Activated T-cell treated with anti-CD3 and anti-CD28 coated beads, Interleukin-2, amount 50 U/mL, for 4 hours (primary cell): ENCODE measurements around the gene EYS. TPM values are rescaled to one million over a fixed set of nuclear protein-coding genes. Genes with fewer than 3 reads are reported as not detected.

Experiments used
- ATAC-seq, 2 donors: fragments of 200-7000 bp; cut with Tn5 transposase; one replicate each; pipeline ENCODE4 v1.10.0; 2021
- DNase-seq: peaks from one replicate; pipeline ENCODE4 v3.0.0-alpha.2; 2020
- H3K27me3 Mint-ChIP-seq: one replicate; pipeline ENCODE4 v1.8.0; 2021; ENCODE audit warnings: low read depth, mixed read lengths
- H3K36me3 Mint-ChIP-seq: one replicate; pipeline ENCODE4 v1.8.0; 2022; ENCODE audit warnings: mixed read lengths; ENCODE audit not compliant: insufficient read depth
- H3K4me1 Mint-ChIP-seq: one replicate; pipeline ENCODE4 v1.8.0; 2021; ENCODE audit warnings: low read depth, mixed read lengths
- H3K4me3 Mint-ChIP-seq: one replicate; pipeline ENCODE4 v1.8.0; 2021; ENCODE audit warnings: mild to moderate bottlenecking, moderate library complexity, mixed read lengths
- H3K9me3 Mint-ChIP-seq: one replicate; pipeline ENCODE4 v1.8.0; 2021; ENCODE audit warnings: mixed read lengths
- total RNA-seq, 3 donors: library from RNA; stranded (reverse); gene quantifications; one replicate each; pipeline ENCODE4 v1.2.1, GENCODE V29; 2021

The EYS gene
- total RNA-seq, 3 donors from 2014 or later = not detected

DNA sequence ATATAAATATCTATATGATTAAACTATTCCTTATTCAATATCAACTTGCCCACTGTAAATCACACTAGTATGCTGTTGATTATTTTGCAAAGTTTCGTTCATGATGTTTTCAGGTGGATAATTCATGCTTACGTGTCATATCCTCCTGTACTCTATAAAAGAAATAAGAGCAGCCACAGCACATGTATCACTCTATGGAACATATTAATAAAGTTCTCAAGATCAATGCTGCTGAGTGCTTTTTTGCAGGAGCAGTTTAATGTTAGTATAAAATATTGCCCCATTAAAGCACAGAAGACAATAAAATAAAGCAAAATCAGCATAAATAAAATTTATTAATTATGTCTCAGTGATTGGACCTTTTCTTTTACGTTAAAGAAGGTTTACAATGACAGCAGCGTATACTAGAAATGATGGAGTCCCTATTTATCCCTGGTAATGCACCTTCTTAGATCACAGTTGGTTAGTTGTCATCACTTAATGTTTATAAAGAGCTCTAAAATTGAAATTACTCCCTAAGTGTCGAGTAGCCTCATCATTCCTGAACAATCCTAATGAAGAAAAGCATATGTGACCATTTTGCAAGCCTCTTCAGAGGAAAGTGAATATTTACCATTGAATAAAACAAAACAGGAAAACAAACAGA, 517.7 kb downstream of the EYS start:
- Mint-ChIP-seq H3K36me3 (no peaks in the 10 kb centered on the region), H3K27me3 (no peaks in the 10 kb centered on the region), H3K4me3 (no peak overlapping the region), H3K9me3 (peaks cover 9% of the 10 kb centered on the region), H3K4me1 (no peaks in the 10 kb centered on the region)
- DNase-seq (no peak), ATAC-seq (no peak)

- no peak for ATAC-seq
- no peak for DNase-seq
- Mint-ChIP-seq H3K27me3 (no peaks in the 10 kb centered on the region), H3K4me3 (no peak overlapping the region), H3K4me1 (no peaks in the 10 kb centered on the region), H3K36me3 (no peaks in the 10 kb centered on the region), H3K9me3 (peaks cover 4% of the 10 kb centered on the region)
Measured at GRCh38 chr6:65186826-65187225, 520.2 kb downstream of the EYS start.

- H3K4me3 Mint-ChIP-seq = no peak overlapping the region
Measured at GRCh38 chr6:65182681-65183080, 524.3 kb downstream of the EYS start.

GRCh38 chr6:65170273-65170672, 536.8 kb downstream of the EYS start:
- H3K36me3 Mint-ChIP-seq = no peaks in the 10 kb centered on the region
- H3K4me3 Mint-ChIP-seq = no peak overlapping the region
- no peak for DNase-seq
- no peaks in the 10 kb centered on the region for H3K27me3 Mint-ChIP-seq
- H3K9me3 Mint-ChIP-seq = peaks cover 7% of the 10 kb centered on the region
- no peak for ATAC-seq
- H3K4me1 Mint-ChIP-seq = no peaks in the 10 kb centered on the region

More at GRCh38 chr6:65182681-65183080, 524.3 kb downstream of the EYS start:
- no peak for DNase-seq
- Mint-ChIP-seq H3K36me3 (no peaks in the 10 kb centered on the region), H3K9me3 (peaks cover 9% of the 10 kb centered on the region), H3K27me3 (no peaks in the 10 kb centered on the region), H3K4me1 (no peaks in the 10 kb centered on the region)
- no peak for ATAC-seq

GRCh38 chr6:65161661-65162060, 545.4 kb downstream of the EYS start:
- H3K4me3 Mint-ChIP-seq = no peak overlapping the region
- DNase-seq (no peak), ATAC-seq (no peak)
- peaks cover 13% of the 10 kb centered on the region for H3K9me3 Mint-ChIP-seq
- no peaks in the 10 kb centered on the region for H3K4me1 Mint-ChIP-seq
- H3K27me3 Mint-ChIP-seq = no peaks in the 10 kb centered on the region
- no peaks in the 10 kb centered on the region for H3K36me3 Mint-ChIP-seq

DNA sequence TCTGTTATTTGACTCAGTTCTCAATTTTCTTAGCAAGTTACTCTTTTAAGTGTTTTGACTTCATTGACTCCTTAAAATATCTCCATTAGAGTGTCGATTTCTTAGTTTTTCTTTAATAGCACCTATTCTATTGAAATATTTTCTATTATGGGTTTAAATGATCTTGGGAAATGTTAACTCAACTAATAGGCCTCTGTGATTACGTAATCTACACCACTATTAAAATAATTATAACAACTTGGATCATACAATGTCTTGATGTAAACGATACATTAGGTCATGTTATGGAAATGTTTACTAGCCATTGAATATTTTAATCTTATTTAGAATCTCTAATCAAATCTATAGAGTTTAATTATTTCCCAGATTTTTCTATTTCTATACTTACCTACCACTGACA, 550.0 kb downstream of the EYS start:
- Mint-ChIP-seq H3K4me1 (no peaks in the 10 kb centered on the region), H3K9me3 (peaks cover 19% of the 10 kb centered on the region), H3K36me3 (no peaks in the 10 kb centered on the region), H3K27me3 (no peaks in the 10 kb centered on the region), H3K4me3 (no peak overlapping the region)
- ATAC-seq (no peak), DNase-seq (no peak)

DNA sequence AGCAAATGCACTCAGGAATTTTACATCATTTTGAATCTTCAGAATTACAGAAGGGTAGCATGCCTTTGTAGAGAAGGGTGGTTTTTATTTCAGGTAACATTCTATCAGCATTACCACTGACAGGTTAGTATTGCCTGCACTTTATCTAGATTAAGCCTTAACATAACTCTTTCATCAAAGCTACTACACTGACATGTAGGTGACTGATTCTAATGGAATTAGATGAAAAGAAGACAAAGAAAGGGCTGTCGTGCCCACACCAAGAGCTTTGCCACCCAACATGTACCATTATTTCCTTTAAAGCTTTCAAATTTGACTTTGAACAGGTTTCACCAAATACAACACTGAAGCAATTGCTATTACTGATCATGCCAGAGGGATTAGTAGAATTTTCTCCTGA, 551.9 kb downstream of the EYS start:
- DNase-seq = no peak
- H3K4me1 Mint-ChIP-seq = no peaks in the 10 kb centered on the region
- ATAC-seq = no peak
- H3K4me3 Mint-ChIP-seq = no peak overlapping the region
- H3K9me3 Mint-ChIP-seq = peaks cover 15% of the 10 kb centered on the region
- no peaks in the 10 kb centered on the region for H3K36me3 Mint-ChIP-seq
- H3K27me3 Mint-ChIP-seq = no peaks in the 10 kb centered on the region

DNA sequence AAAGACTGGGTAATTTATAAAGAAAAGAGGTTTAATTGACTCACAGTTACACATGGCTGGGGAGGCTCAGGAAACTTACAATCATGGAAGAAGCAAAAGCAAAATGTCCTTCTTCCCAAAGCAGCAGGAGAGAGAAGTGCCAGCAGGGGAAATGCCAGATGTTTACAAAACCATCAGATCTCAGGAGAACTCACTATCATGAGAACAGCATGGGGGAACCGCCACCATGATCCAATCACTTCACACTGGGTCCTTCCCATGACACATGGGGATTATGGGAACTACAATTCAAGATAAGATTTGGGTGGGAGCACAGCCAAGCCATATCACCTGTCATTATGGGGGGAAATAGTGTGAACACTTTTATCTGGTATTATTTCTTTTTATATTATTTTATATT, 557.2 kb downstream of the EYS start:
- no peak overlapping the region for H3K4me3 Mint-ChIP-seq
- H3K4me1 Mint-ChIP-seq = no peaks in the 10 kb centered on the region
- no peaks in the 10 kb centered on the region for H3K27me3 Mint-ChIP-seq
- ATAC-seq = no peak
- H3K9me3 Mint-ChIP-seq = peaks cover 7% of the 10 kb centered on the region
- no peaks in the 10 kb centered on the region for H3K36me3 Mint-ChIP-seq
- no peak for DNase-seq

- Mint-ChIP-seq H3K9me3 (peaks cover 4% of the 10 kb centered on the region), H3K36me3 (no peaks in the 10 kb centered on the region), H3K27me3 (no peaks in the 10 kb centered on the region), H3K4me3 (no peak overlapping the region), H3K4me1 (no peaks in the 10 kb centered on the region)
- no peak for ATAC-seq
- DNase-seq = no peak
Measured at GRCh38 chr6:65148839-65149238, 558.2 kb downstream of the EYS start.

- H3K36me3 Mint-ChIP-seq = no peaks in the 10 kb centered on the region
- H3K9me3 Mint-ChIP-seq = peaks cover 30% of the 10 kb centered on the region
- H3K4me3 Mint-ChIP-seq = no peak overlapping the region
- no peak for DNase-seq
- H3K27me3 Mint-ChIP-seq = no peaks in the 10 kb centered on the region
- no peaks in the 10 kb centered on the region for H3K4me1 Mint-ChIP-seq
- no peak for ATAC-seq
Measured at GRCh38 chr6:65135567-65135966, 571.5 kb downstream of the EYS start.

GRCh38 chr6:65126667-65127066, 580.4 kb downstream of the EYS start:
- Mint-ChIP-seq H3K4me1 (no peaks in the 10 kb centered on the region), H3K4me3 (no peak overlapping the region), H3K36me3 (no peaks in the 10 kb centered on the region), H3K9me3 (peaks cover 12% of the 10 kb centered on the region), H3K27me3 (no peaks in the 10 kb centered on the region)
- ATAC-seq (no peak), DNase-seq (no peak)

DNA sequence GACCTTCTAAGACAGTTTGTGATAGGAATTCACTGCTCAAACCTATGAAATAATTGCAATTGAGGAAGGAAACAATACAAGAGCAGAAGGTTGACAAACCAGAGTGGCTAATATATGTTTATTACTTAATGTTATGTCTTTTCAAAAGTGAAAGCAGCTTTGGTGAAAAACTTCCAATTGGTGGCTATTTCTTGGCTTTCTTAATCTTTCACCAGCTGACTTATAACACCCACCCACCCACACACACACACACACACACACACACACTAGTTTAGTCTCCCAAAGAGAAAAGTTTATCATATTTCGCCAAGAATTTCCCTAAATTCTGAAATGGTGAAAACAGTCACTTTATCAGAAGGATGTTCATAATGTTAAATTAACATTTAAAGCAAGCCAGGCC, 583.5 kb downstream of the EYS start:
- ATAC-seq (no peak), DNase-seq (no peak)
- peaks cover 10% of the 10 kb centered on the region for H3K9me3 Mint-ChIP-seq
- H3K4me1 Mint-ChIP-seq = no peaks in the 10 kb centered on the region
- H3K4me3 Mint-ChIP-seq = no peak overlapping the region
- no peaks in the 10 kb centered on the region for H3K27me3 Mint-ChIP-seq
- H3K36me3 Mint-ChIP-seq = no peaks in the 10 kb centered on the region

- ATAC-seq (no peak), DNase-seq (no peak)
- H3K4me1 Mint-ChIP-seq = no peaks in the 10 kb centered on the region
- H3K9me3 Mint-ChIP-seq = peaks cover 11% of the 10 kb centered on the region
- no peak overlapping the region for H3K4me3 Mint-ChIP-seq
- no peaks in the 10 kb centered on the region for H3K36me3 Mint-ChIP-seq
- no peaks in the 10 kb centered on the region for H3K27me3 Mint-ChIP-seq
Measured at GRCh38 chr6:65117817-65118409, 589.1 kb downstream of the EYS start.

- DNase-seq = no peak
- H3K36me3 Mint-ChIP-seq = no peaks in the 10 kb centered on the region
- H3K4me3 Mint-ChIP-seq = no peak overlapping the region
- H3K4me1 Mint-ChIP-seq = no peaks in the 10 kb centered on the region
- no peaks in the 10 kb centered on the region for H3K27me3 Mint-ChIP-seq
- peaks cover 11% of the 10 kb centered on the region for H3K9me3 Mint-ChIP-seq
- no peak for ATAC-seq
Measured at GRCh38 chr6:65116326-65116725, 590.7 kb downstream of the EYS start.

DNA sequence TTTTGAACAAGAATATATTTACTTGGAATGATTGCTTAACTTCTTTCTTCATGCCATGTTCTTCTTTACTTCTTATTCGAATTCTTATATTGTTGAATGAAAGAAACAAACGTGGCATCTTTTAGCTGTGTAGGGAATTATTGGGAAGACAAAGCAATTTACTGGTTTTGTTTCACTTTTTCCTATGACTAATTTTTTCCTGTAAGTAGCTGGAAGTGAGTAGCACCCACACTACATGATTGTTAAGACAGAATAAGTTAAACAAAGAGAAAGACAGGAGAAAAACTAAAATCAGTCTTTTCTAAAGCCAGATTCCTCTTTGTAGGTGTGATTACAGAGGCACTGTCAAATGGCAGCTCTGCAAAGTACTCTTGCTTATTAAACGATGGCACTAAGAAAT, 593.4 kb downstream of the EYS start:
- Mint-ChIP-seq H3K4me1 (no peaks in the 10 kb centered on the region), H3K4me3 (no peak overlapping the region), H3K27me3 (no peaks in the 10 kb centered on the region), H3K36me3 (no peaks in the 10 kb centered on the region), H3K9me3 (peaks cover 4% of the 10 kb centered on the region)
- ATAC-seq = no peak
- no peak for DNase-seq
